T-helper 1 cell treated with Interleukin-12 subunit alpha and Interleukin-12 subunit beta and Interleukin-4 antibody, amounts not matched to agents 30 μg/mL and 1 μg/mL, for 36 hours (primary cell): Measurements from ENCODE around the gene CD200R1L.

ENCODE experiments used
- H3K27ac Mint-ChIP-seq: one replicate; pipeline ENCODE4 v1.8.0; 2021; ENCODE audit warnings: mild to moderate bottlenecking, mixed read lengths
- H3K27me3 Mint-ChIP-seq: one replicate; pipeline ENCODE4 v1.8.0; 2021; ENCODE audit warnings: low read depth, mixed read lengths
- H3K36me3 Mint-ChIP-seq: one replicate; pipeline ENCODE4 v1.8.0; 2021; ENCODE audit warnings: low read depth, mixed read lengths
- H3K4me1 Mint-ChIP-seq: one replicate; pipeline ENCODE4 v1.8.0; 2021; ENCODE audit warnings: low read depth, mixed read lengths
- H3K4me3 Mint-ChIP-seq: one replicate; pipeline ENCODE4 v1.8.0; 2021; ENCODE audit warnings: mild to moderate bottlenecking, moderate library complexity, mixed read lengths
- H3K9me3 Mint-ChIP-seq: one replicate; pipeline ENCODE4 v1.8.0; 2021; ENCODE audit warnings: mixed read lengths

CD200R1L gene

GRCh38 chr3:112789787-112790186 lies 56.9 kb downstream of the CD200R1L start:
- peaks cover 16% of the 10 kb centered on the region for H3K4me1 Mint-ChIP-seq
- H3K27ac Mint-ChIP-seq = no peak overlapping the region
- peaks cover 15% of the 10 kb centered on the region for H3K9me3 Mint-ChIP-seq
- peaks cover 5% of the 10 kb centered on the region for H3K36me3 Mint-ChIP-seq
- H3K4me3 Mint-ChIP-seq = no peak overlapping the region
- no peaks in the 10 kb centered on the region for H3K27me3 Mint-ChIP-seq

GRCh38 chr3:112786881-112787579 lies 59.6 kb downstream of the CD200R1L start:
- Mint-ChIP-seq H3K27me3 (no peaks in the 10 kb centered on the region), H3K36me3 (peaks cover 5% of the 10 kb centered on the region), H3K9me3 (peaks cover 15% of the 10 kb centered on the region), H3K27ac (no peak overlapping the region), H3K4me3 (no peak overlapping the region), H3K4me1 (no peaks in the 10 kb centered on the region)

- Mint-ChIP-seq H3K36me3 (peaks cover 5% of the 10 kb centered on the region), H3K9me3 (peaks cover 15% of the 10 kb centered on the region), H3K27ac (no peak overlapping the region), H3K27me3 (peaks cover 3% of the 10 kb centered on the region), H3K4me3 (no peak overlapping the region), H3K4me1 (no peaks in the 10 kb centered on the region)
These were observed 60.6 kb downstream of the CD200R1L start for GRCh38 chr3:112786002-112786590.

GRCh38 chr3:112785321-112786001 lies 61.2 kb downstream of the CD200R1L start:
- no peak overlapping the region for H3K4me3 Mint-ChIP-seq
- no peak overlapping the region for H3K27ac Mint-ChIP-seq
- peaks cover 5% of the 10 kb centered on the region for H3K36me3 Mint-ChIP-seq
- peaks cover 15% of the 10 kb centered on the region for H3K9me3 Mint-ChIP-seq
- H3K4me1 Mint-ChIP-seq = no peaks in the 10 kb centered on the region
- peaks cover 3% of the 10 kb centered on the region for H3K27me3 Mint-ChIP-seq

- H3K27ac Mint-ChIP-seq = no peak overlapping the region
- H3K4me1 Mint-ChIP-seq = no peaks in the 10 kb centered on the region
- H3K27me3 Mint-ChIP-seq = peaks cover 7% of the 10 kb centered on the region
- H3K4me3 Mint-ChIP-seq = no peak overlapping the region
- no peaks in the 10 kb centered on the region for H3K36me3 Mint-ChIP-seq
- peaks cover 1% of the 10 kb centered on the region for H3K9me3 Mint-ChIP-seq
These were observed 64.2 kb downstream of the CD200R1L start for GRCh38 chr3:112782491-112782890.

GRCh38 chr3:112781599-112781998 lies 65.1 kb downstream of the CD200R1L start:
- H3K27ac Mint-ChIP-seq = no peak overlapping the region
- peaks cover 3% of the 10 kb centered on the region for H3K36me3 Mint-ChIP-seq

GRCh38 chr3:112779558-112780480 lies 66.8 kb downstream of the CD200R1L start:
- H3K4me1 Mint-ChIP-seq = peaks cover 6% of the 10 kb centered on the region
- peaks cover 3% of the 10 kb centered on the region for H3K36me3 Mint-ChIP-seq
- H3K4me3 Mint-ChIP-seq = no peak overlapping the region
- H3K27me3 Mint-ChIP-seq = peaks cover 7% of the 10 kb centered on the region
- H3K27ac Mint-ChIP-seq = no peak overlapping the region
- no peaks in the 10 kb centered on the region for H3K9me3 Mint-ChIP-seq

More at GRCh38 chr3:112781599-112781998, 65.1 kb downstream of the CD200R1L start:
- Mint-ChIP-seq H3K4me3 (no peak overlapping the region), H3K4me1 (no peaks in the 10 kb centered on the region), H3K27me3 (peaks cover 7% of the 10 kb centered on the region), H3K9me3 (no peaks in the 10 kb centered on the region)

GRCh38 chr3:112779011-112779410 lies 67.7 kb downstream of the CD200R1L start:
- Mint-ChIP-seq H3K27ac (no peak overlapping the region), H3K27me3 (peaks cover 7% of the 10 kb centered on the region), H3K36me3 (peaks cover 3% of the 10 kb centered on the region), H3K4me3 (no peak overlapping the region), H3K4me1 (peaks cover 15% of the 10 kb centered on the region), H3K9me3 (no peaks in the 10 kb centered on the region)

- peaks cover 3% of the 10 kb centered on the region for H3K36me3 Mint-ChIP-seq
- H3K4me1 Mint-ChIP-seq = peaks cover 18% of the 10 kb centered on the region
- H3K9me3 Mint-ChIP-seq = no peaks in the 10 kb centered on the region
- H3K27ac Mint-ChIP-seq = no peak overlapping the region
- peaks cover 7% of the 10 kb centered on the region for H3K27me3 Mint-ChIP-seq
- no peak overlapping the region for H3K4me3 Mint-ChIP-seq
These were observed 68.2 kb downstream of the CD200R1L start for GRCh38 chr3:112778353-112778948.

GRCh38 chr3:112777811-112778210 lies 68.9 kb downstream of the CD200R1L start:
- Mint-ChIP-seq H3K36me3 (peaks cover 3% of the 10 kb centered on the region), H3K9me3 (no peaks in the 10 kb centered on the region), H3K27me3 (peaks cover 7% of the 10 kb centered on the region), H3K27ac (no peak overlapping the region), H3K4me1 (peaks cover 18% of the 10 kb centered on the region), H3K4me3 (no peak overlapping the region)

GRCh38 chr3:112776836-112777235 lies 69.8 kb downstream of the CD200R1L start:
- H3K9me3 Mint-ChIP-seq = no peaks in the 10 kb centered on the region
- peaks cover 3% of the 10 kb centered on the region for H3K36me3 Mint-ChIP-seq
- no peak overlapping the region for H3K4me3 Mint-ChIP-seq
- peaks cover 6% of the 10 kb centered on the region for H3K27me3 Mint-ChIP-seq
- H3K27ac Mint-ChIP-seq = peak overlapping the region; percentile 4
- peaks cover 20% of the 10 kb centered on the region for H3K4me1 Mint-ChIP-seq

- no peaks in the 10 kb centered on the region for H3K9me3 Mint-ChIP-seq
- peaks cover 3% of the 10 kb centered on the region for H3K36me3 Mint-ChIP-seq
- H3K4me3 Mint-ChIP-seq = no peak overlapping the region
- H3K27me3 Mint-ChIP-seq = peaks cover 4% of the 10 kb centered on the region
- H3K27ac Mint-ChIP-seq = no peak overlapping the region
- peaks cover 22% of the 10 kb centered on the region for H3K4me1 Mint-ChIP-seq
These were observed 70.7 kb downstream of the CD200R1L start for GRCh38 chr3:112776000-112776399.

- Mint-ChIP-seq H3K27ac (no peak overlapping the region), H3K4me1 (peaks cover 27% of the 10 kb centered on the region), H3K4me3 (no peak overlapping the region), H3K27me3 (peaks cover 4% of the 10 kb centered on the region), H3K36me3 (peaks cover 5% of the 10 kb centered on the region), H3K9me3 (no peaks in the 10 kb centered on the region)
These were observed 71.5 kb downstream of the CD200R1L start for GRCh38 chr3:112775011-112775742.
